AG09309 (cell line): ENCODE results near the gene CNPY2.

Experiments used
- DNase-seq: peaks from one replicate; pipeline ENCODE4 v3.0.0-alpha.2; 2010; ENCODE audit warnings: low read depth
- H3K4me3 ChIP-seq: 2 replicates; pipeline ENCODE4 v1.5.1; 2011; ENCODE audit warnings: mild to moderate bottlenecking, low read depth, low read length, moderate library complexity; ENCODE audit not compliant: control insufficient read depth
- TF ChIP-seq, protein P1 (sequence below): IDR thresholded peaks from 2 replicates; pipeline ENCODE4 v1.5.1; 2011; ENCODE audit warnings: mild to moderate bottlenecking, low read depth, low read length, inconsistent platforms; ENCODE audit not compliant: insufficient read depth, control insufficient read depth; ENCODE audit errors: missing control alignments

CNPY2 gene

DNA sequence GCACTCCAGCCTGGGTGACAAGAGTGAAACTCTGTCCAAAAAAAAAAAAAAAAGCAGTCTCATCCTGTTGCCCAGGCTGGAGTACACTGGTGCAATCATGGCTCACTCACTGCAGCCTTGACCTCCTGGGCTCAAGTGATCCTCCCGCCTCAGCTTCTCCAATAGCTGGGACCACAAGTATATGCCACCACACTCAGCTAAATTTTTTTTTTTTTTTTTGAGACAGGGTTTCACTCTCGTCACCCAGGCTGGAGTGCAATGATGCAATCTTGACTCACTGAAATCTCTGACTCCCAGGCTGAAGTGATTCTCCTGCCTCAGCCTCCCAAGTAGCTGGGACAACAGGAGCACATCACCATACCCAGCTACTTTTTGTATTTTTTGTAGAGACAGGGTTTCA lies 5.2 kb upstream of the CNPY2 start:
- DNase-seq: no peak
- no peak overlapping the region for H3K4me3 ChIP-seq
- TF ChIP-seq, protein P1, sequence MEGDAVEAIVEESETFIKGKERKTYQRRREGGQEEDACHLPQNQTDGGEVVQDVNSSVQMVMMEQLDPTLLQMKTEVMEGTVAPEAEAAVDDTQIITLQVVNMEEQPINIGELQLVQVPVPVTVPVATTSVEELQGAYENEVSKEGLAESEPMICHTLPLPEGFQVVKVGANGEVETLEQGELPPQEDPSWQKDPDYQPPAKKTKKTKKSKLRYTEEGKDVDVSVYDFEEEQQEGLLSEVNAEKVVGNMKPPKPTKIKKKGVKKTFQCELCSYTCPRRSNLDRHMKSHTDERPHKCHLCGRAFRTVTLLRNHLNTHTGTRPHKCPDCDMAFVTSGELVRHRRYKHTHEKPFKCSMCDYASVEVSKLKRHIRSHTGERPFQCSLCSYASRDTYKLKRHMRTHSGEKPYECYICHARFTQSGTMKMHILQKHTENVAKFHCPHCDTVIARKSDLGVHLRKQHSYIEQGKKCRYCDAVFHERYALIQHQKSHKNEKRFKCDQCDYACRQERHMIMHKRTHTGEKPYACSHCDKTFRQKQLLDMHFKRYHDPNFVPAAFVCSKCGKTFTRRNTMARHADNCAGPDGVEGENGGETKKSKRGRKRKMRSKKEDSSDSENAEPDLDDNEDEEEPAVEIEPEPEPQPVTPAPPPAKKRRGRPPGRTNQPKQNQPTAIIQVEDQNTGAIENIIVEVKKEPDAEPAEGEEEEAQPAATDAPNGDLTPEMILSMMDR: no peak

GRCh38 chr12:56317675-56318074 lies 1.9 kb upstream of the CNPY2 start:
- H3K4me3 ChIP-seq: no peak overlapping the region
- TF ChIP-seq, protein P1: no peak
- no peak for DNase-seq

DNA sequence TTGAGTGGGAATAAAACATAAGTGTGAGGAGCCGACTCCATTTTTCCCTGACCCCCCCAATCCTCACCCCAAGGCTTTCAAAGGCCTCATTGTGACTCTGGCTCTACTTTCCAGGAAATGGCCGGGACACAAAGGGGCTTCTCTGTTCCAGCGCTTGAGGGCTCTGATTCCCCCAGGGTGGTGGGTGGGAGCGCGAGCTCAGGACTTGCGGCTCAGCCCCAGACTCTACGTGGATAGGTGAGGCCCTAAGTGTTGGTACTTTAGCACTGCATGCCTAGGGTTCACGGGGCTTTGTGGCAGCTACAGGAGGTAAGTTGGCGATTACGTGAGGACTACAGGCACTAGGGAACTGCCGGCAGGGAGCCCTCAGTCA lies 553 bp downstream of the CNPY2 start:
- TF ChIP-seq, protein P1: no peak
- H3K4me3 ChIP-seq: peak overlapping the region; percentile 99
- DNase-seq: no peak

DNA sequence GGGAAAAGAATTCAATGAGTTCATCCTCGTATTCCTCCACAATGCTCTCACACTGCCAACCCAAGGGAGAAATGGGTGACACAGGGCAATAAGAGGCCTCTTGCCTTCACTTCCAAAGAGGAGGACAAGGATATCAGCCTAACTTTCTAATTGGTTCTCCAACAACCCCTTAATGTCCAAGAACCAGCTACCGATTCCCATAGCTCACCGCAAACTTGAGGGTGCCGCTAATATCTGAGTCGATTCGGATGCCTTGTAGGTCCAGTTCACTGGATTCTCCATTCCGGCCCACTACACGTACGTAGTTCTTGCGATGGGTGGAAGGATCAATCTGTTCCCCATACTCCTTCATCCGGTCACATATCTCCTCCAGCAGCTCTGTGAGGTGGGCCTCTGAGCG lies 4.8 kb downstream of the CNPY2 start:
- TF ChIP-seq, protein P1: no peak
- no peak for DNase-seq
- H3K4me3 ChIP-seq: no peak overlapping the region

GRCh38 chr12:56308714-56309113 lies 7.1 kb downstream of the CNPY2 start:
- no peak overlapping the region for H3K4me3 ChIP-seq
- DNase-seq: no peak
- TF ChIP-seq, protein P1: no peak

- DNase-seq: no peak
- no peak overlapping the region for H3K4me3 ChIP-seq
- TF ChIP-seq, protein P1: no peak
Observed at GRCh38 chr12:56307221-56307965, 8.4 kb downstream of the CNPY2 start.
